ENCODE data around the gene CAGE1. TPM values are rescaled to one million over a fixed set of nuclear protein-coding genes. Genes with fewer than 3 reads are reported as not detected.
"Not testable (repeated sequence)": the region's sequence is repeated elsewhere in the genome, so short reads cannot be mapped to it uniquely, and the experiment has no call there.

The CAGE1 gene
- total RNA-seq, 1 donor from 2014 or later: not detected

DNA sequence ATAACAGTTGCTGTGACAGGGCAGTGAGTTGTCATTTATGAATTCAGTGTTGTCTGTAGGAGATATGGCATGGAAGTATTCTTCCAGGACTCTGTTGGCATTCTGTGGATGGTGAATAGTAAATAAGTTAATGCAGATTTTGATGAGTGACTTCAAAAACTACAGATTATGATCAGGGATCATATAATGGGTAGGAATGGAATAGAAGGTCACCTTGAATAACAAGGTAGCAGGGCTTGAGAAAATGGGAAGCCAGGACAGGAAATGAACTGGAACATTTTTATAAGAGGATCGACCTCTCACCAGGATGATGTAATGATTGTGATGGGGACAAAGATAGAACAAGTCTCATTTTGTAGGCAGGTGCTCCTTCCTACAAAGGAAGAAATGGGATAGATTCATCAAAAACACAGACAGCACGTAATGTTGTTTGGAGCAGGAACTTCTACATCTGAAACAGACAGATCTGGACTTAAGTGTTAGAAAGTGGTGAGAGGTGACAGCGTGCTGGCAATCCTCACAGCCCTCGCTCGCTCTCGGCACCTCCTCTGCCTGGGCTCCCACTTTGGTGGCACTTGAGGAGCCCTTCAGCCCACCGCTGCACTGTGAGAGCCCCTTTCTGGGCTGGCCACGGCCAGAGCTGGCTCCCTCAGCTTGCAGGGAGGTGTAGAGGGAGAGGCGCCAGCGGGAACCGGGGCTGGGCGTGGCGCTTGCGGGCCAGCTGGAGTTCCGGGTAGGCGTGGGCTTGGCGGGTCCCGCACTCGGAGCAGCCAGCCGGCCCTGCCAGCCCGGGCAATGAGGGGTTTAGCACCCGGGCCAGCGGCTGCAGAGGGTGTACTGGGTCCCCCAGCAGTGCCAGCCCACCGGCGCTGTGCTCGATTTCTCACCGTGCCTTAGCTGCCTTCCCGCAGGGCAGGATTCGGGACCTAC is 45.7 kb downstream of the CAGE1 start:
- Histone ChIP-seq H3K36me3 (no peaks in the 10 kb centered on the region), H3K4me1 (no peaks in the 10 kb centered on the region), H3K9me3 (no peaks in the 10 kb centered on the region), H3K4me3 (no peak overlapping the region), H3K27me3 (no peaks in the 10 kb centered on the region), H3K27ac (no peak overlapping the region)
- TF ChIP-seq CTCF (IDR thresholded peaks at IDR 0.05): no peak
- no peak for DNase-seq (ENCODE audit: low spot score in 2 of 2)
- intact Hi-C loops (cut with DNase I): no loop called here

DNA sequence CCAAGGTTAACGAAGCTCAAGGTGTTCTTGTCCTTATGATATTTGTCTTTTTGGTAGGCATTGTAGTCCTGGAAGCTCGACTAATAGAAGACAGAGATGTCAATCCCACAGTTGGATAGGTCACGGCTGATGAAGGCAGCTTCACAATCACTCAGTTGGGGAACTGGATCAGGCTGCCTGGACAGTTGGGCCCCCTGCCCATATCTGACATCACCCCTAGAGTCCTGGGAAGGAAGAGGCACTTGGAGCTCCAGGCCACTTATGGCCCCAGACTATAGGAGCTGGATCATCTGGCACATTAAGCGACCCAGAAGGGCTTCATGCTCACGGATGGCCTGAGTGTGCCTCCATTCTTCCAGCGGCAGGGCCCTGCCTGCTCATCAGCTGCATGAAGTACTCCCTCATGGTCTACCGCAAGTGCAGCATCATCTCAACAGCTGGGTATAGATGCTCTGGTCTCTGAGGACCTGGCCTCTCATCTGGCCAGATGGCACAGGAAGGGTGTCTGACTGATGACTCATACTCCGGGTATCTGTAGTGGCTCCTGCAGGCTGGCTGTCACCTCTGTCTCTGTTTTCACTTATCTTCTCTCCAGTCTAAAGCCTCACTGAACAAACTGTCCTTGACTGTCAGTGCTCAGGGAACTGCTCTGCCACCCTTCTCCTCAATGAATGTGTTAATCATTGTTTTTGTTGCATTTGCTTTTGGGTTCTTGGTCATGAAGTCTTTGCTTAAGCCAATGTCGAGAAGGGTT is 47.4 kb downstream of the CAGE1 start:
- Histone ChIP-seq H3K4me3 (no peak overlapping the region), H3K36me3 (no peaks in the 10 kb centered on the region), H3K27me3 (no peaks in the 10 kb centered on the region), H3K4me1 (no peaks in the 10 kb centered on the region), H3K27ac (no peak overlapping the region), H3K9me3 (no peaks in the 10 kb centered on the region)
- no peak for TF ChIP-seq CTCF (IDR thresholded peaks at IDR 0.05)
- intact Hi-C loops (cut with DNase I): no loop called here
- DNase-seq (ENCODE audit: low spot score in 2 of 2): no peak

- Histone ChIP-seq H3K9me3 (no peaks in the 10 kb centered on the region), H3K27me3 (no peaks in the 10 kb centered on the region), H3K4me3 (no peak overlapping the region), H3K27ac (no peak overlapping the region), H3K4me1 (no peaks in the 10 kb centered on the region), H3K36me3 (no peaks in the 10 kb centered on the region)
- no peak for TF ChIP-seq CTCF (IDR thresholded peaks at IDR 0.05)
- intact Hi-C loops (cut with DNase I): no loop called here
- no peak for DNase-seq (ENCODE audit: low spot score in 2 of 2)
Observed at GRCh38 chr6:7341271-7341670, 48.3 kb downstream of the CAGE1 start.

GRCh38 chr6:7339007-7339732 is 50.4 kb downstream of the CAGE1 start:
- DNase-seq (ENCODE audit: low spot score in 2 of 2); H3K27me3 ChIP-seq; H3K4me3 ChIP-seq; H3K36me3 ChIP-seq; H3K9me3 ChIP-seq; H3K27ac ChIP-seq; H3K4me1 ChIP-seq; intact Hi-C loops (cut with DNase I): not testable (repeated sequence)
- TF ChIP-seq CTCF (IDR thresholded peaks at IDR 0.05): peak in 2 of 3 experiments; percentile 5 to 12

GRCh38 chr6:7338031-7338430 is 51.5 kb downstream of the CAGE1 start:
- Histone ChIP-seq H3K27ac (no peak overlapping the region), H3K27me3 (no peaks in the 10 kb centered on the region), H3K9me3 (no peaks in the 10 kb centered on the region), H3K4me3 (no peak overlapping the region), H3K36me3 (no peaks in the 10 kb centered on the region), H3K4me1 (no peaks in the 10 kb centered on the region)
- DNase-seq (ENCODE audit: low spot score in 2 of 2): no peak
- no peak for TF ChIP-seq CTCF (IDR thresholded peaks at IDR 0.05)
- intact Hi-C loops (cut with DNase I): no loop called here

All from ascending aorta (tissue), 2 donors.